Choroid plexus epithelial cell (primary cell): ENCODE data around the gene KIF18B.
"Not testable (repeated sequence)": the region's sequence is repeated elsewhere in the genome, so short reads cannot be mapped to it uniquely, and the experiment has no call there.

Experiments
- DNase-seq: peaks from one replicate; pipeline ENCODE4 v3.0.0-alpha.2; 2010; ENCODE audit warnings: low read depth
- H3K4me3 ChIP-seq: 2 replicates; pipeline ENCODE4 v1.5.1; 2011; ENCODE audit warnings: low read depth, mild to moderate bottlenecking, control low read depth, low read length, moderate library complexity
- TF ChIP-seq, protein P1 (sequence below): conservative IDR thresholded peaks from 2 replicates; pipeline ENCODE4 v1.5.1; 2011; ENCODE audit warnings: low read depth, mild to moderate bottlenecking, control low read depth, inconsistent platforms, low read length, moderate library complexity

Gene KIF18B

DNA sequence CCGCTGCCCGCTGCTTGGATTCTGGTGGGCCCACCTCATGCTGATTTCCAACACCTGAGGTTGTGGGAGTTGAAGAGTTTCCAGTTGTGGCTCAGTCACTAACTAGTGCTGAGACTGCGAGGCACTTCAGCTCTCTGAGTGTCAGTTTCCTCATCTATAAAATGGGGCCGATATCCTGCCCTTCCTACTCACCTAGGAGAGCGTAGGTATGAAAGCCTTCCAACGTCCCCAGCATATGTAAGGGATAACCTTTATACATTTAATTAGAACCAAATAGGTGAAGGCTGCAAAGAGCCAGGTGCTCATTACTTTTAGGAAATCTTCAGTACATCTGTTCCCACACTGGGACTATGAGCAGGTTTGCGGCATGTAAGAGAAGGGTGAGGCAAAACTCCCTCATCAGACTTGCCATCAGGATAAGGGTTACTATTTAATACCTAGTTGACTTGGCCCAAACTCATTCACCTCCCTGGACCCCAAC is 782 bp upstream of the KIF18B start:
- H3K4me3 ChIP-seq = peak overlapping the region; percentile 90
- DNase-seq = no peak
- TF ChIP-seq, protein P1, sequence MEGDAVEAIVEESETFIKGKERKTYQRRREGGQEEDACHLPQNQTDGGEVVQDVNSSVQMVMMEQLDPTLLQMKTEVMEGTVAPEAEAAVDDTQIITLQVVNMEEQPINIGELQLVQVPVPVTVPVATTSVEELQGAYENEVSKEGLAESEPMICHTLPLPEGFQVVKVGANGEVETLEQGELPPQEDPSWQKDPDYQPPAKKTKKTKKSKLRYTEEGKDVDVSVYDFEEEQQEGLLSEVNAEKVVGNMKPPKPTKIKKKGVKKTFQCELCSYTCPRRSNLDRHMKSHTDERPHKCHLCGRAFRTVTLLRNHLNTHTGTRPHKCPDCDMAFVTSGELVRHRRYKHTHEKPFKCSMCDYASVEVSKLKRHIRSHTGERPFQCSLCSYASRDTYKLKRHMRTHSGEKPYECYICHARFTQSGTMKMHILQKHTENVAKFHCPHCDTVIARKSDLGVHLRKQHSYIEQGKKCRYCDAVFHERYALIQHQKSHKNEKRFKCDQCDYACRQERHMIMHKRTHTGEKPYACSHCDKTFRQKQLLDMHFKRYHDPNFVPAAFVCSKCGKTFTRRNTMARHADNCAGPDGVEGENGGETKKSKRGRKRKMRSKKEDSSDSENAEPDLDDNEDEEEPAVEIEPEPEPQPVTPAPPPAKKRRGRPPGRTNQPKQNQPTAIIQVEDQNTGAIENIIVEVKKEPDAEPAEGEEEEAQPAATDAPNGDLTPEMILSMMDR = no peak

DNA sequence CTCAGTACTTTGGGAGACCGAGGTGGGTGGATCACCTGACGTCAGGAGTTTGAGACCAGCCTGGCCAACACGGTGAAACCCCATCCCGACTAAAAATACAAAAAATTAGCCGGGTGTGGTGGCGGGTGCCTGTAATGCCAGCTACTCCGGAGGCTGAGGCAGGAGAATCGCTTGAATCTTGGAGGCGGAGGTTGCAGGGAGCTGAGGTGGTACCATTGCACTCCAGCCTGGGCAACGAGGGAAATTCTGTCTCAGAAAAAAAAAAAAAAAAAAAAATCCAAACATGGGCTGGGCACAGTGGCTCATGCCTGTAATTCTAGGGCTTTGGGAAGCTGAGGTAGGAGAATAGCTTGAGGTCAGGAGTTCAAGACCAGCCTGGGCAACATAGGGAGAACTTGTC is 1.9 kb downstream of the KIF18B start:
- not testable (repeated sequence) for DNase-seq, H3K4me3 ChIP-seq

DNA sequence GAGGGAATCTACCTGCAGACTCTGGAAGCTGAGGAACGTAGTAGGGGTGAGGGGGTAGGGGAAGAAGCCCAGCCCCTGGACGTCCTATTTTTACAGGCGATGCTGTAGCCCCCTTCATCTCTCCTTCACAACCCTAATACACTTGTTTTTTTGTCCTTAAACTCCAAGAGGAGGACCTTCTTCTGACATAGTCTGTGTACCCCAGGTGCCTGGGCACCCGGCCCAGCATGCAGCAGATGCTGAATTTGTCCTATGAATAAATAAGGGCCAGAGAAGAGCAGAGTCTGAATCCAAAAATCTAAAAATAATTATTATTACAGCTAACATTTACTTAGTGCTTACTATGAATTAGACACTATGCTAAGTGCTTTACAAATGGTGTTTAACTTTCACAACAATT is 5.1 kb downstream of the KIF18B start:
- TF ChIP-seq, protein P1 = no peak
- no peak for DNase-seq
- H3K4me3 ChIP-seq = no peak overlapping the region

DNA sequence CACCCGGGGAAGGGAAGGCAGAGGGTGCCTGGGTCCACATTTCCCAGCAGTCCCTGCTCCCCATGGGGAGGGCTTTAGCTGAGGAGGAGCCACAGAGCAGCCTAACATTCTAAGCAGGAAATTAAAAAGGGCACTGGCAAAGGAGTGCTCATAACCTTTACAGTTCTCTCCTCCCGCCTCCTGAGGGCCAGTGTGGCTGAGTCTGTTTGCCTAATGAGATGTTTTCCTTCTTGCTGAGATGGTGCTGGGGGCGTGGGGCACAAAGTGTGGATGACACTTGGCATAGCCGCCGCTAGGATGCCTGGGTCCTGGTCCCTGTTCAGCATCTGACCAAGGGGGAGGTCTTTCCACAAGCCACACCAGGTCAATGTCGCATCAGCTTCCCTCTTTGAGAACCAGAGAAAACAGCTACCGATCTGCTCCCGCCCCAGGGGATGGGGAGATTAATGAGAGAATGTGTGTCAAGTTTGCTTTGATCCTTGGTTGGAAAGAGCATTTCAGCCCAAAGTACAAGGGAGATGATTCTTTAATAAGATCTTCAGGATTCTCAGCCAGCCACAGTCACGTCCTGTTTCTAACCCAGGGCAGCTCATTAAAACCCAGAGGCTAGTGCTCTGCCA is 5.8 kb downstream of the KIF18B start:
- TF ChIP-seq, protein P1 = no peak
- DNase-seq = no peak
- no peak overlapping the region for H3K4me3 ChIP-seq

DNA sequence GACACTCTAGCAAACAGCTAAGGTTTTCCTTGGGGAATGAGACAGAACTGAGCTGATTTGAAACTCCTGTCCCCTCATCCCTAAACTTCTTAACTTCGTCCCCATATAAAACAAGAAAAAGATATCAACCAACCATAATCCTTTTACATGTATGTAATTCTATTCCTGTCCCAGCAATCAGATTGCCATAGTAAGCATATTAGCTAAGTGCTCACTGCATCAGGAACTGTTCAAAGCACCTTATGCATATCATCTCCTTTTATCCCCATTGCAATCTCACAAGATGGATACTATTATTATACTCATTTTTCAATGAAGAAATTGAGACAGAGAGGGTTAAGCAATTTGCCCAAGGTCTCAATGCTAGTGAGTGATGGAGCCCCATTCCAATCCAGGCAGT is 6.8 kb downstream of the KIF18B start:
- no peak overlapping the region for H3K4me3 ChIP-seq
- no peak for DNase-seq
- TF ChIP-seq, protein P1 = no peak

DNA sequence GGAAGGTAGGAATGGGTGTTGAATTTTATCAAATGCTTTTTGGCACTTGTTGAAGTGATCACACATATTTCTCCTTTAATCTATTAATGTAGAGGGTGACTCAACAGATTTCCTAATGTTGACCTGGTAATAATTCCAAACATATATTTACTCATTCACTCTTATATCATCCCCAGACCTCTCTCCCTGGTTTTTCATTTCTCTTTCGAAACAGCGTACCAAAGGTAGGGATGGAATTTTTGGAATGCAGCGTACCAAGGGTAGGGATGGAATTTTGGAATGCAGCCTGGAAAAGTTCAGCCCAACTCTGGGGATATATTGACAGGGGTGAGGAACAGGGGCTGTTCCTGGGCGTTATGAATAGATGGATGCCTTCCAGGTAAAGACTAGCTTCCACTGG is 7.3 kb downstream of the KIF18B start:
- H3K4me3 ChIP-seq = no peak overlapping the region
- DNase-seq = peak; percentile 26
- TF ChIP-seq, protein P1 = no peak

DNA sequence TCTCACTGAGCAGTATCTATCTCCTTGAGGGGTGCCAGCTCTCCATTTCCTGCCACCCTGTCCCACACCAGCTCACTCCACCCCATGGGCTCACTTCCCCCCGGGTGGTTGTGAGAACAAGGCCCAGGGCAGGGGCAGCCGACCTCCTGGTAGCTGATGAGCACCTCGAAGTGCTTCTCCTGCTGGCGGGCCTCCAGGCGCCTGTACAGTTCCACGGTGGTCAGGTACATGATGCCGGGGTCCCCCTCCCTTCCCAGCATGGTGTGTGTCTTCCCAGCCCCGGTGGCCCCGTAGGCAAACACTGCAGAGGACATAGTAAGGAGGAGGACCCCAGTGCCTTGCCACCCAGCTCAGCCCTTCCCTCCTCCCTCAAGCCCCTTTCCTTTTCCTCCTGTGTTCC is 12.5 kb downstream of the KIF18B start:
- H3K4me3 ChIP-seq = no peak overlapping the region
- no peak for DNase-seq
- TF ChIP-seq, protein P1 = no peak

DNA sequence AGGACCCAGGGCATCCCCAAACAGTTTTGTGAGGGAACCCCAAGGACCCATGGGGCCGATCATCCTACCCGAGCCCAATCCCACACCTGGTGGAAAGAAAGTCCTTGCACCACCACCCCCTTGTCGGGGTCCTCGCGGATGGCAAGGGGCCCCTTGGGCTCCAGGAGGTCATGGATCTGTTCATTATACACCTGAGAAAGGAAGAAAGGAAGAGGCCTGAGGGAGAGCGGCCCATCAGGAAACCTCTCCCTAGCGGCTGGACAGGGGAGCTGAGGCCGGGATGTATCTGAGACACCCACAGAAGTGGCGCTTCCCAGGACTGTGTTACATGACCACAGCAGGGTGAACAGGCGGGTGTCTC is 12.8 kb downstream of the KIF18B start:
- no peak for DNase-seq
- TF ChIP-seq, protein P1 = no peak

More for the DNA sequence above, 12.8 kb downstream of the KIF18B start:
- H3K4me3 ChIP-seq = no peak overlapping the region
